Liver (tissue), 9 donors: ENCODE results near the gene GHDC. TPM values are rescaled to one million over a fixed set of nuclear protein-coding genes. Genes with fewer than 3 reads are reported as not detected.

ENCODE experiments used
- DNase-seq: peaks from one replicate; pipeline ENCODE4 v3.0.0-alpha.2; 2017; ENCODE audit warnings: low spot score
- H3K27ac ChIP-seq, 2 donors: one replicate each; pipeline ENCODE4 v1.7.0; 2013; ENCODE audit warnings: inconsistent platforms in 2 of 2, low read length in 2 of 2, control low read depth in 1 of 2, low read depth in 1 of 2, mild to moderate bottlenecking in 1 of 2
- H3K27me3 ChIP-seq, 4 donors: one replicate each; pipeline versions ENCODE4 v1.6.1 to v1.7.0; 2013; ENCODE audit warnings: low read length in 3 of 4, inconsistent platforms in 1 of 4, mild to moderate bottlenecking in 1 of 4, moderate library complexity in 1 of 4; ENCODE audit not compliant: control insufficient read depth in 4 of 4, insufficient read depth in 4 of 4
- H3K36me3 ChIP-seq, 4 donors: one replicate each; pipeline versions ENCODE4 v1.6.1 to v1.7.0; 2013; ENCODE audit warnings: low read length in 3 of 4, mild to moderate bottlenecking in 3 of 4, low read depth in 1 of 4, moderate library complexity in 1 of 4; ENCODE audit not compliant: control insufficient read depth in 4 of 4, insufficient read depth in 3 of 4
- H3K4me1 ChIP-seq, 4 donors: one replicate each; pipeline versions ENCODE4 v1.6.1 to v1.7.0; 2013; ENCODE audit warnings: low read length in 3 of 4, mild to moderate bottlenecking in 3 of 4, moderate library complexity in 1 of 4; ENCODE audit not compliant: control insufficient read depth in 4 of 4, insufficient read depth in 4 of 4
- H3K4me3 ChIP-seq, 3 donors: one replicate each; pipeline versions ENCODE4 v1.6.1 to v1.7.0; 2013; ENCODE audit warnings: low read length in 3 of 3, control low read depth in 1 of 3, low read depth in 1 of 3, mild to moderate bottlenecking in 1 of 3
- H3K9ac ChIP-seq, 2 donors: one replicate each; pipeline ENCODE4 v1.7.0; 2013; ENCODE audit warnings: low read length in 2 of 2, mild to moderate bottlenecking in 2 of 2, moderate library complexity in 2 of 2, control low read depth in 1 of 2, low read depth in 1 of 2
- H3K9me3 ChIP-seq, 4 donors: one replicate each; pipeline versions ENCODE4 v1.6.1 to v1.7.0; 2013; ENCODE audit warnings: low read length in 3 of 4; ENCODE audit not compliant: control insufficient read depth in 4 of 4
- ATF3 ChIP-seq: IDR thresholded peaks from 2 replicates; pipeline ENCODE4 v1.6.1; 2016; ENCODE audit warnings: antibody characterized with exemption
- EGR1 ChIP-seq, 2 donors: IDR thresholded peaks; 2 replicates each; pipeline ENCODE4 v1.6.1; 2016 to 2018; ENCODE audit warnings: antibody characterized with exemption in 2 of 2, low read depth in 2 of 2
- FOXA1 ChIP-seq: IDR thresholded peaks from 2 replicates; pipeline ENCODE4 v1.6.1; 2016; ENCODE audit warnings: antibody characterized with exemption
- FOXA2 ChIP-seq: IDR thresholded peaks from 2 replicates; pipeline ENCODE4 v1.6.1; 2016; ENCODE audit warnings: antibody characterized with exemption
- GABPA ChIP-seq, 2 donors: IDR thresholded peaks in 1 of 2; conservative IDR thresholded peaks in 1 of 2; 2 replicates each; pipeline ENCODE4 v1.6.1; 2016; ENCODE audit warnings: antibody characterized with exemption in 2 of 2, mild to moderate bottlenecking in 1 of 2, moderate library complexity in 1 of 2
- HNF4A ChIP-seq, 2 donors: conservative IDR thresholded peaks; 2 replicates each; pipeline ENCODE4 v1.6.1; 2016; ENCODE audit warnings: antibody characterized with exemption in 2 of 2, mild to moderate bottlenecking in 2 of 2
- HNF4G ChIP-seq: IDR thresholded peaks from 2 replicates; pipeline ENCODE4 v1.6.1; 2016; ENCODE audit warnings: antibody characterized with exemption
- JUND ChIP-seq, 2 donors: IDR thresholded peaks; 2 replicates each; pipeline ENCODE4 v1.6.1; 2016; ENCODE audit warnings: antibody characterized with exemption in 2 of 2
- MAX ChIP-seq: IDR thresholded peaks from 2 replicates; pipeline ENCODE4 v1.6.1; 2016; ENCODE audit warnings: antibody characterized with exemption
- NR2F2 ChIP-seq: IDR thresholded peaks from 2 replicates; pipeline ENCODE4 v1.6.1; 2016; ENCODE audit warnings: antibody characterized with exemption
- REST ChIP-seq: IDR thresholded peaks from 2 replicates; pipeline ENCODE4 v1.6.1; 2016; ENCODE audit warnings: antibody characterized with exemption, mild to moderate bottlenecking
- RXRA ChIP-seq, 2 donors: IDR thresholded peaks; 2 replicates each; pipeline ENCODE4 v1.6.1; 2017 to 2018; ENCODE audit warnings: antibody characterized with exemption in 2 of 2, mild to moderate bottlenecking in 1 of 2
- SP1 ChIP-seq: IDR thresholded peaks from 2 replicates; pipeline ENCODE4 v1.6.1; 2018; ENCODE audit warnings: antibody characterized with exemption, mild to moderate bottlenecking
- TAF1 ChIP-seq: conservative IDR thresholded peaks from 2 replicates; pipeline ENCODE4 v1.6.1; 2016; ENCODE audit warnings: antibody characterized with exemption, mild to moderate bottlenecking
- ZBTB33 ChIP-seq: IDR thresholded peaks from 2 replicates; pipeline ENCODE4 v1.6.1; 2016; ENCODE audit warnings: antibody characterized with exemption
- WGBS: extraction: QIAGEN DNeasy Blood & Tissue Kit; methylation state at CpG from one replicate; pipeline ENCODE4 v1.1.7; 2013; 5-methylcytosine and 5-hydroxymethylcytosine counted together
- polyA plus RNA-seq, 2 donors: library from polyadenylated mRNA; stranded (reverse) in 1 of 2; unstranded in 1 of 2; fragments of 200-250 nt in 1 of 2; fragments of >200 nt in 1 of 2; fragmentation: Nextera tagmentation in 1 of 2; extraction: Ambion mirVana in 1 of 2; gene quantifications; one replicate each; pipeline versions ENCODE4 v1.2.1 to v1.2.3, GENCODE V29; 2013 to 2015
- total RNA-seq, 2 donors: library from RNA; depleted of rRNA; stranded (reverse); fragments of >200 nt; gene quantifications; one replicate each; pipeline ENCODE4 v1.2.3, GENCODE V29; 2014
- donor health status: healthy.
- donor health status: healthy.
- donor health status: healthy.
- donor health status: healthy.
- donor health status: healthy.

GHDC gene
- total and polyA plus RNA-seq, 4 donors = 10.0 to 17.6 (median 12.3) TPM

DNA sequence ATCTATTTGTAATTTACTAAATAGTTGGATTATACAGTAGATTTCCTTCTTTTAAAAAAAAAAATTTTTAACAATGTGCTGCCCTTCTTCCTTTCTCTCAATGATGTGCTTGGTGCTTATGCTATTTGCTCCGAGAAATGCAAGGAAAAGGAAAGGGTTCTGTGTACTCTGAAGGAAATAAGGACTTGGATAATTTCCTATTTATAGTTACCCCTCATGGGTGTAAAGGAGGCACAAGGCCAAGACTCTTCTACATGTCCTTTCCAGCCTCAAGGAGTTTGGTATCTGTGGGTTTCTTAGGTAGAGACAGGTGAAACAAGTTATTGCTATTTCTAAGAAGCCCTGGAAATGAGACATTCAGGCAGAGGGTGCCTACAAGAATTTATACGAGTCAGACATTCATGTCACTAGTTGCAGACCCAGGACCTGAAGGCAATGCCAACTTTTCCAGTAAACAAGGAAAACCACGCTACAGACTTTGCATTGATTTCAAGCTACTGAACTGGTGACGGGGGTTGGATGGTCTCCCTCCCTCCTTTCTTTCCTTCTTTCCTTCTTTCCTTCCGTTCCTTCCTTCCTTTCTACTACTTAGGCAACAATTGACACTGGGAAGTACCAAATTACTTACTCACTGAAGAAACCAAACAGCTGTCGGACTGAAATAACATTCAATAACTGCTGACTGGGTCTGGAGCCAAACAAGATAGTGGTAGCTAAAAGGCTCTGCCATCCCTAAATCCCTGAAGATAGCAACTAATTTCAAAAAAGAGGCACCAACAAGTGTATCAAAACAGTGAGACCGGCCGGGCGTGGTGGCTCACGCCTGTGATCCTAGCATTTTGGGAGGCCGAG lies 33.8 kb upstream of the GHDC start:
- no peak for DNase-seq
- Histone ChIP-seq H3K4me1 (no peaks in the 10 kb centered on the region), H3K27me3 (no peaks in the 10 kb centered on the region), H3K27ac (peak overlapping the region in 1 of 2 donors; percentile 25), H3K9ac (no peak overlapping the region), H3K9me3 (no peaks in the 10 kb centered on the region), H3K36me3 (peaks cover 2 to 15% (median 7%) of the 10 kb centered on the region in 4 donors), H3K4me3 (no peak overlapping the region)
- TF ChIP-seq ZBTB33 (no peak), SP1 (no peak), ATF3 (no peak), EGR1 (IDR thresholded peaks at IDR 0.05; ENCODE audit: low read depth in 2 of 2) (no peak), FOXA2 (no peak), TAF1 (no peak), FOXA1 (no peak)
- 74% methylated on average over 11 of the region's 11 CpGs for WGBS

DNA sequence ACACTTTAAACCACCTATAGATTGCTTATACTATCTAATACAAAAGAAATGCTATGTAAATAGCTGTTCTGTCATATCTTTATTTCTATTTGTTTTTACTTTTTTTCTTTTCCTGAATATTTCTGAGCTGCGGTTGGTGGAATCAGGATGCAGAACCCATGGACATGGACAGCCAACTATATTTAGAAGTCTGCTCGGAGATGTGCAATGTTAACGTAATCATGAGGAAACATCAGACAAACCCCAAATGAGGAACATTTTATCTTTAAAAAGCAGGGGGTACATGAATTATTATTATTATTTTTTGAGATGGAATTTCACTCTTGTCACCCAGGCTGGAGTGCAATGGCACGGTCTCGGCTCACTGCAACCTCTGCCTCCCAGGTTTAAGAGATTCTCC lies 31.4 kb upstream of the GHDC start:
- Histone ChIP-seq H3K4me1 (no peaks in the 10 kb centered on the region), H3K9me3 (no peaks in the 10 kb centered on the region), H3K9ac (no peak overlapping the region), H3K4me3 (no peak overlapping the region), H3K27me3 (no peaks in the 10 kb centered on the region), H3K27ac (no peak overlapping the region), H3K36me3 (peaks cover 4 to 25% (median 12%) of the 10 kb centered on the region in 4 donors)
- DNase-seq = no peak
- 93% methylated on average over 5 of the region's 5 CpGs for WGBS
- TF ChIP-seq FOXA2 = no peak
- TF ChIP-seq HNF4A (conservative IDR thresholded peaks at IDR 0.05) = no peak
- no peak for TF ChIP-seq MAX
- no peak for TF ChIP-seq HNF4G
- TF ChIP-seq EGR1 (IDR thresholded peaks at IDR 0.05; ENCODE audit: low read depth in 2 of 2) = no peak
- TF ChIP-seq GABPA (IDR thresholded peaks at IDR 0.05 in 1 of 2, conservative IDR thresholded peaks at IDR 0.05 in 1 of 2) = no peak
- no peak for TF ChIP-seq RXRA (IDR thresholded peaks at IDR 0.05)
- no peak for TF ChIP-seq NR2F2
- TF ChIP-seq REST = no peak
- TF ChIP-seq JUND (IDR thresholded peaks at IDR 0.05) = no peak
- no peak for TF ChIP-seq FOXA1
- no peak for TF ChIP-seq TAF1
